Measurements from ENCODE around the gene AGRP.
"Not testable (repeated sequence)": the region's sequence is repeated elsewhere in the genome, so short reads cannot be mapped to it uniquely, and the experiment has no call there.

- not testable (repeated sequence) for TF ChIP-seq CTCF, POLR2A (IDR thresholded peaks at IDR 0.05)
Observed at GRCh38 chr16:67513892-67514291, 30.5 kb upstream of the AGRP start.

Data from Peyer's patch (tissue), 4 donors.